Spleen (tissue), 7 donors: ENCODE data around the gene SUSD4.

Source experiments
- POLR2A ChIP-seq, 3 donors: fragments of 450-650 bp; IDR thresholded peaks; one replicate each; pipeline ENCODE4 v1.5.1; 2017; ENCODE audit warnings: antibody characterized with exemption in 3 of 3, mild to moderate bottlenecking in 1 of 3
- TF ChIP-seq, protein P1 (sequence below), 11 experiments: fragments of 200-600 bp in 7 of 11; fragments of 450-650 bp in 4 of 11; sonication (generic) in 4 of 11; IDR thresholded peaks in 8 of 11; conservative IDR thresholded peaks in 3 of 11; 1 replicate in 7 of 11; 2 replicates in 4 of 11; pipeline versions ENCODE4 v1.4.0 to v1.8.0; 2016 to 2021; ENCODE audit warnings: antibody characterized with exemption in 11 of 11, inconsistent platforms in 4 of 11, mild to moderate bottlenecking in 1 of 11
- donor health status: DM: no; HTN: no; CAD: no; lungs with moderate emphysema.
- donor health status: DM: no; HTN: no; CAD: no.
- donor health status: DM: no; HTN: no; CAD: no.

GRCh38 chr1:223410036-223410435, 46.1 kb upstream of the SUSD4 start:
- TF ChIP-seq, protein P1, sequence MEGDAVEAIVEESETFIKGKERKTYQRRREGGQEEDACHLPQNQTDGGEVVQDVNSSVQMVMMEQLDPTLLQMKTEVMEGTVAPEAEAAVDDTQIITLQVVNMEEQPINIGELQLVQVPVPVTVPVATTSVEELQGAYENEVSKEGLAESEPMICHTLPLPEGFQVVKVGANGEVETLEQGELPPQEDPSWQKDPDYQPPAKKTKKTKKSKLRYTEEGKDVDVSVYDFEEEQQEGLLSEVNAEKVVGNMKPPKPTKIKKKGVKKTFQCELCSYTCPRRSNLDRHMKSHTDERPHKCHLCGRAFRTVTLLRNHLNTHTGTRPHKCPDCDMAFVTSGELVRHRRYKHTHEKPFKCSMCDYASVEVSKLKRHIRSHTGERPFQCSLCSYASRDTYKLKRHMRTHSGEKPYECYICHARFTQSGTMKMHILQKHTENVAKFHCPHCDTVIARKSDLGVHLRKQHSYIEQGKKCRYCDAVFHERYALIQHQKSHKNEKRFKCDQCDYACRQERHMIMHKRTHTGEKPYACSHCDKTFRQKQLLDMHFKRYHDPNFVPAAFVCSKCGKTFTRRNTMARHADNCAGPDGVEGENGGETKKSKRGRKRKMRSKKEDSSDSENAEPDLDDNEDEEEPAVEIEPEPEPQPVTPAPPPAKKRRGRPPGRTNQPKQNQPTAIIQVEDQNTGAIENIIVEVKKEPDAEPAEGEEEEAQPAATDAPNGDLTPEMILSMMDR (IDR thresholded peaks at IDR 0.05 in 8 of 11, conservative IDR thresholded peaks at IDR 0.05 in 3 of 11) = no peak
- TF ChIP-seq POLR2A (IDR thresholded peaks at IDR 0.05) = no peak
